Smooth muscle cell (in vitro differentiated cells): ENCODE measurements around the gene PIANP. TPM values are rescaled to one million over a fixed set of nuclear protein-coding genes. Genes with fewer than 3 reads are reported as not detected.

Experiments used
- polyA plus RNA-seq: library from polyadenylated mRNA; unstranded; fragments of >200 nt; fragmentation: Nextera tagmentation; extraction: Ambion mirVana; gene quantifications from 2 replicates; pipeline ENCODE4 v1.2.1, GENCODE V29; 2016
- small RNA-seq: library from RNA; depleted of rRNA; stranded (forward); fragments of <200 nt; gene quantifications from one replicate; pipeline ENCODE3, GENCODE V24; 2014
- total RNA-seq: library from RNA; depleted of rRNA; stranded (reverse); fragments of >200 nt; gene quantifications from 2 replicates; pipeline ENCODE4 v1.2.3, GENCODE V29; 2014

The PIANP gene
- total and polyA plus RNA-seq, 2 experiments from 2014 or later = 3.8 TPM; not detected in 1

Small RNA genes within 50 kb of the gene (small RNA-seq; reads per million reads assigned to genes)
- gene RNU6-781P = not detected

Other genes starting within 250 kb of the PIANP start
- 0.85 TPM in 1 of 2 replicates, not detected in the other for gene TAPBPL, start 248.8 kb downstream of the PIANP start, total RNA-seq
- 1.5 and 3.2 TPM in 2 replicates for gene TAPBPL, start 248.8 kb downstream of the PIANP start, polyA plus RNA-seq
- gene VAMP1, start 230.1 kb downstream of the PIANP start, total RNA-seq = 3.5 and 10.0 TPM in 2 replicates
- gene VAMP1, start 230.1 kb downstream of the PIANP start, polyA plus RNA-seq = 7.5 and 8.6 TPM in 2 replicates
- 122 and 126 TPM in 2 replicates for gene MRPL51, start 207.6 kb downstream of the PIANP start, total RNA-seq
- gene MRPL51, start 207.6 kb downstream of the PIANP start, polyA plus RNA-seq = 364 and 377 TPM in 2 replicates
- gene NCAPD2, start 206.7 kb downstream of the PIANP start, total RNA-seq = 22.7 and 78.9 TPM in 2 replicates
- gene NCAPD2, start 206.7 kb downstream of the PIANP start, polyA plus RNA-seq = 17.6 and 21.5 TPM in 2 replicates
- 5,015 and 5,158 TPM in 2 replicates for gene GAPDH, start 166.3 kb downstream of the PIANP start, total RNA-seq
- 9,934 and 11,119 TPM in 2 replicates for gene GAPDH, start 166.3 kb downstream of the PIANP start, polyA plus RNA-seq
- 4.2 and 5.2 TPM in 2 replicates for gene IFFO1, start 144.8 kb downstream of the PIANP start, total RNA-seq
- gene IFFO1, start 144.8 kb downstream of the PIANP start, polyA plus RNA-seq = 13.3 and 19.1 TPM in 2 replicates
- gene NOP2, start 132.5 kb downstream of the PIANP start, total RNA-seq = 29.7 and 41.9 TPM in 2 replicates
- 23.6 and 30.4 TPM in 2 replicates for gene NOP2, start 132.5 kb downstream of the PIANP start, polyA plus RNA-seq
- gene CHD4, start 93.4 kb downstream of the PIANP start, total RNA-seq = 172 and 176 TPM in 2 replicates
- gene CHD4, start 93.4 kb downstream of the PIANP start, polyA plus RNA-seq = 87.5 and 122 TPM in 2 replicates
- 2.0 and 4.4 TPM in 2 replicates for gene LPAR5, start 64.9 kb downstream of the PIANP start, total RNA-seq
- gene LPAR5, start 64.9 kb downstream of the PIANP start, polyA plus RNA-seq = 1.3 and 1.8 TPM in 2 replicates
- gene ACRBP, start 53.4 kb downstream of the PIANP start, total RNA-seq = not detected in 2 replicates
- gene ACRBP, start 53.4 kb downstream of the PIANP start, polyA plus RNA-seq = 0.82 TPM in 1 of 2 replicates, not detected in the other
- gene ING4, start 37.7 kb downstream of the PIANP start, total RNA-seq = 24.8 and 45.0 TPM in 2 replicates
- 27.0 and 33.5 TPM in 2 replicates for gene ING4, start 37.7 kb downstream of the PIANP start, polyA plus RNA-seq
- gene ZNF384, start 11.4 kb downstream of the PIANP start, total RNA-seq = 30.0 and 31.0 TPM in 2 replicates
- 36.1 and 38.6 TPM in 2 replicates for gene ZNF384, start 11.4 kb downstream of the PIANP start, polyA plus RNA-seq
- 56.6 and 59.6 TPM in 2 replicates for gene COPS7A, start 23.2 kb upstream of the PIANP start, total RNA-seq
- 78.0 and 105 TPM in 2 replicates for gene COPS7A, start 23.2 kb upstream of the PIANP start, polyA plus RNA-seq
- gene MLF2, start 52.3 kb upstream of the PIANP start, total RNA-seq = 182 and 185 TPM in 2 replicates
- 381 and 398 TPM in 2 replicates for gene MLF2, start 52.3 kb upstream of the PIANP start, polyA plus RNA-seq
- gene PTMS, start 65.5 kb upstream of the PIANP start, total RNA-seq = 115 and 125 TPM in 2 replicates
- 379 and 381 TPM in 2 replicates for gene PTMS, start 65.5 kb upstream of the PIANP start, polyA plus RNA-seq
- 0.18 and 1.0 TPM in 2 replicates for gene LAG3, start 71.7 kb upstream of the PIANP start, total RNA-seq
- 1.7 and 3.7 TPM in 2 replicates for gene LAG3, start 71.7 kb upstream of the PIANP start, polyA plus RNA-seq
- gene CD4, start 88.7 kb upstream of the PIANP start, total RNA-seq = 0.13 and 0.22 TPM in 2 replicates
- 1.3 and 2.5 TPM in 2 replicates for gene CD4, start 88.7 kb upstream of the PIANP start, polyA plus RNA-seq
- gene GPR162, start 121.0 kb upstream of the PIANP start, total RNA-seq = 0.76 and 2.9 TPM in 2 replicates
- gene GPR162, start 121.0 kb upstream of the PIANP start, polyA plus RNA-seq = 2.1 and 3.0 TPM in 2 replicates
- 36.7 and 42.8 TPM in 2 replicates for gene P3H3, start 127.6 kb upstream of the PIANP start, total RNA-seq
- 106 and 108 TPM in 2 replicates for gene P3H3, start 127.6 kb upstream of the PIANP start, polyA plus RNA-seq
- 4.0 and 6.2 TPM in 2 replicates for gene GNB3, start 140.1 kb upstream of the PIANP start, total RNA-seq
- 4.8 and 6.3 TPM in 2 replicates for gene GNB3, start 140.1 kb upstream of the PIANP start, polyA plus RNA-seq
- 5.3 and 7.4 TPM in 2 replicates for gene CDCA3, start 150.5 kb upstream of the PIANP start, total RNA-seq
- 9.4 and 10.6 TPM in 2 replicates for gene CDCA3, start 150.5 kb upstream of the PIANP start, polyA plus RNA-seq
- gene USP5, start 151.3 kb upstream of the PIANP start, total RNA-seq = 51.3 and 52.5 TPM in 2 replicates
- gene USP5, start 151.3 kb upstream of the PIANP start, polyA plus RNA-seq = 63.1 and 64.9 TPM in 2 replicates
- gene TPI1, start 166.7 kb upstream of the PIANP start, total RNA-seq = 1,112 and 1,199 TPM in 2 replicates
- 2,097 and 2,100 TPM in 2 replicates for gene TPI1, start 166.7 kb upstream of the PIANP start, polyA plus RNA-seq
- 2.3 and 2.5 TPM in 2 replicates for gene SPSB2, start 172.5 kb upstream of the PIANP start, total RNA-seq
- gene SPSB2, start 172.5 kb upstream of the PIANP start, polyA plus RNA-seq = 5.9 and 7.9 TPM in 2 replicates
- gene LRRC23, start 204.0 kb upstream of the PIANP start, total RNA-seq = 14.2 and 19.9 TPM in 2 replicates
- gene LRRC23, start 204.0 kb upstream of the PIANP start, polyA plus RNA-seq = 13.7 and 19.5 TPM in 2 replicates
- gene ENO2, start 213.8 kb upstream of the PIANP start, total RNA-seq = 52.5 and 58.8 TPM in 2 replicates
- gene ENO2, start 213.8 kb upstream of the PIANP start, polyA plus RNA-seq = 105 and 127 TPM in 2 replicates
- 9.9 and 30.4 TPM in 2 replicates for gene ATN1, start 227.1 kb upstream of the PIANP start, total RNA-seq
- gene ATN1, start 227.1 kb upstream of the PIANP start, polyA plus RNA-seq = 28.8 and 36.1 TPM in 2 replicates
- not detected in 2 replicates for gene RNU7-1, start 243.0 kb upstream of the PIANP start, total RNA-seq
- gene RNU7-1, start 243.0 kb upstream of the PIANP start, polyA plus RNA-seq = not detected in 2 replicates
- 433 and 494 TPM in 2 replicates for gene C12orf57, start 243.2 kb upstream of the PIANP start, total RNA-seq
- gene C12orf57, start 243.2 kb upstream of the PIANP start, polyA plus RNA-seq = 360 and 397 TPM in 2 replicates